ENCODE measurements around the gene RCHY1.
"Not testable (repeated sequence)": the region's sequence is repeated elsewhere in the genome, so short reads cannot be mapped to it uniquely, and the experiment has no call there.

RCHY1 gene

DNA sequence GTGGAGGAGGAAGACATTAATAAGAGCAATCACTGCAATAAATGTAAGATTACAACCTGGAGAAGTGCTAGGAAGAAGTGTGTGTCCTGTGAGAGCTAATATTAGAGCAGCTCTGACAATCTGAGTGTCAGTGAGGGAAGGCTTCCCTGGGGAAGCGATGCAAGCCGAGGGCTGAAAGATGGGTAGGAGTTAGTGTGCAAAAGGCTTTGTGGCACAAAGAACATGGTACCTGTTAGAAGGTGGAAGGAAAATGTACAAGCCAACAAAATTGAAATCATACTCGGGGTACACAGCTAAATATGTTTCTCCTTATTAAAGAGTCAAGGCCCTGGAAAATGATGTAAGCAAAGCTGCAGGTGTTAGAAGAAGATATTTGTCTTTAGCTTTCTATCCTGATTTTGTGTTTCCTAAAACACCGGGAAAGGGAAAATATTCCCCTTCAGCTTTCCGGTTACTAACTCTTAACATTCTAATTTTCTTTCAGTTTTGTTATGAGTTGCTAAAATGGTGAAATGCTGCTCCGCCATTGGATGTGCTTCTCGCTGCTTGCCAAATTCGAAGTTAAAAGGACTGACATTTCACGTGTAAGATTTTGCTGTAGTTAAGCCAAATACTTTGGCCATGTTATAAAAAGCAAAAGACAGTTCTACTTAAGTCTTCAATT is 878 bp upstream of the RCHY1 start:
- DNase-seq = peak; percentile 34

DNA sequence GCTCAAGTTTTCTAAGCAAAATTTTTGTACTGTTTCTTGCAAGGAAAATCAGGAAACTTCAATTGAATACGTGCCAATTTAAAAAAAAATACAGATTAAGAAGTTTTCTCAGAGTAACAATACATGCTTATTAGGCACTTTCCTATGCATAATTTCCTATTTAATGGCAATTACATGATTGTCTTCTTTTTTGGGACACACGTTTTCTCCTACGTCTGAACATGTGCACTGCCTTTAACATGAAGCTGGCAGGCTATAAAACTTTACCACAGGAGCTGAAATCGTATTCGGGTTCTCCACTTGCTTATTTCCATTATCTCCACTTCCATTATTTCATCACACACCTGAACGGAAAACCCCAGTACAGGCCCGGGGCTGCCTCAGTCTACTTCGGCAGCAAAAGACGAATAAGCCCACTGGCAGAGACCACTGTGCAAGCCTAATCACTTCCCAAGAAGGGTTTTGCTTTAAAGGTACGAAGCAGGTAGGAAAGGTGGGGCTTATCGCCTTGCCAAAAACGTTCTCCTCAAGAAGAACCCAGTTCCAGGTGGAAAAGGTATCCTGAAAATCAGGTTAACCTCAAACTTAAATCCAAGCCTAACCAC is 575 bp downstream of the RCHY1 start:
- DNase-seq = no peak

DNA sequence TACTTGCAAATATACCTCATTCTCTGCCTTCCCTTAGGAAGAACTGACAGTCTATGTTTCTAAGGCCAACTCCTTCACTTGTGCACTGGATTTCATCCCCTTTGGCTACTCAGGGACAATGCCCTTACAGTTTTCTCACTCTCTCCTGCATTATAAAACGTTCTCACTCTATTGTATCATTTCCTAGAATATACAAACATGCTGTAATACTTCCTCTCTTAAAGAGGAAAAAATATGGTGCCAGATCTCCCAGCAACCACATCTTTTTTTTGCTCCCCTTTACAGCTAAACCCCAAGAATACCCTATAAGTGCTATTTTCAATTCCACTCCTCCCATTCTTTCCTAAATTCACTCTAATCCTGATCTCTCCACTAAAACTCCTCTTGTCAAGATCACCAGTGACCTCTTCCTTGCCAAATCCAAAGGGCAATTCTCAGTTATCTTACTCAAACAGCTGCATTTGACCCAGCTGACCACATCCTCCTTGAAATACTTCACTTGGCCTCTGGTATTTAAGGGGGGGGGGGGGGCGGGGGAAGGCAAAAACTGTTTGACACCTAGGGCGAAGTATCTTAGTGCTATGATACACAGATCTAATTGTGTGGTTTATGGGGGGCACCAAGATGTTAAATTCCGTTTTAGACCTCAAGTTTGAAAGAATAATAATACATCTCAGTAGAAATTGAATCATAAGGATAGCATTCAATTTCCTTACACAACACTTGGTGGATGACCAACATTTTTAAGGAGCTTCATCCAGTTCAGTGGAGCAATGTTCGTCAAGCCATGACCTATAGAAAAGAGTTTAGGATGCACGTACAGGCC is 1.6 kb downstream of the RCHY1 start:
- no peak for DNase-seq

DNA sequence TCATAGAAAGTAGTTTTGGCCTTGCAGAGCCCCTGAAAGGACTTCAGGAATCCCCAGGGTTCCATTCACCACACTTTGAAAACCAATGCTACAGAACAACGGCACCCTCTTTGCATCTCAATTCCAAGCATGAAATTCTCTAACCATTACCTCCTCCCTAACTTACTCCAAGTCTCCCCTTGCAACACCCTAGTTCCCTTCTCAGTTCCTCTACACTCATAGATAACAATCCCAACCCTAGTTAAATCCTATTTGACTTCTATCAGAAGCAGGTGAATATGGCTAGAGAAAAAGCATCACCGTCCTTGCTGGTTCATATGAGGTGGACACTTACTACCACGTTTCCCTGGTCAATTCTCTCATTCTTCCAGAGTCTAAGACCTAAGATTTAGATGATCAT is 2.4 kb downstream of the RCHY1 start:
- no peak for DNase-seq

DNA sequence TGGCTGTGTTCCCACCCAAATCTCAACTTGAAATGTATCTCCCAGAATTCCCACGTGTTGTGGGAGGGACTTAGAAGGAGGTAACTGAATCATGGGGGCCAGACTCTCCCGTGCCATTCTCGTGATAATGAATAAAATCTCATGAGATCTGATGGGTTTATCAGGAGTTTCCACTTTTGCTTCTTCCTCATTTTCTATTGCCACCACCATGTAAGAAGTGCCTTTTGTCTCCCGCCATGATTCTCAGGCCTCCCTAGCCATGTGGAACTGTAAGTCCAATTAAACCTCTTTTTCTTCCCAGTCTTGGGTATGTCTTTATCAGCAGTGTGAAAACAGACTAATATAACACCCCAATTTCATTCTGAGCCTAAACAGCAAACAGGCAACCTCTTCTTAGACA is 4.6 kb downstream of the RCHY1 start:
- DNase-seq = not testable (repeated sequence)

DNA sequence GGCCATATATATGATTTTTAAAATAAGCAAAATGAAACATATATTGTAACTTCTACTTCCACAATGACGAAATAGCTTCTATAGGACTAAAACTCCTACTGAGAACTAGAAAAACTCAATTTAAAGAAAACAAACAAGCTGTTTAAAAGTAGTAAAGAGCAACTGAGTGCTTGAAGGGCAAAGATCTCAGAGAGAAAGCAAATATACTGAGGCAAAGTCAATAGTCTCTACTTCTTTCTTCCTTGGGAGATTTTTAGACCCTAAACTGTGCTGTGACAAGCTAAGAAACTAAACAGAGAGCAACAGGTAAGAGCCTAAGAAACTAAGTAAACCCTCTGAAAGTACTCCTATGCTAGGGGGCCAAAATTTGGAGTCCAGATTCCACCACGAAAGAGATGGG is 8.6 kb downstream of the RCHY1 start:
- DNase-seq = no peak

DNA sequence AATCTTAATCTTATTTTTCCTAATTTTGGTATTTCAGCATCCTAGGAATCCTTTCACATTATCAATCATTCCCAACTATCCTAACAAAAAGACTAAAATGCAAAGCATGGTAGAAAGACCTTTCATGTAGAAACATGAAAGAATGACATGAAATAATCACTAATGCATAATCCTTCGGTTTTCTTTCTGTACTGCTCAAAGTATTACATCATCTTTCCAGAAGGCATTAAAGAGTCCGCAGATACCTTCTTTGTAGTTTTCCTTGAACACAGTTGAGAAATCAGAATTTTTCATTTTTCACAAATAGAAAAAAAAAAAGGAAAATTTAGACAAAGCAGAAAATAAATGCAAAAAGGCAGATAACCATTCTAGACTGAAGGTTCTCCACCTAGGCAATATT is 11.5 kb downstream of the RCHY1 start:
- no peak for DNase-seq

DNA sequence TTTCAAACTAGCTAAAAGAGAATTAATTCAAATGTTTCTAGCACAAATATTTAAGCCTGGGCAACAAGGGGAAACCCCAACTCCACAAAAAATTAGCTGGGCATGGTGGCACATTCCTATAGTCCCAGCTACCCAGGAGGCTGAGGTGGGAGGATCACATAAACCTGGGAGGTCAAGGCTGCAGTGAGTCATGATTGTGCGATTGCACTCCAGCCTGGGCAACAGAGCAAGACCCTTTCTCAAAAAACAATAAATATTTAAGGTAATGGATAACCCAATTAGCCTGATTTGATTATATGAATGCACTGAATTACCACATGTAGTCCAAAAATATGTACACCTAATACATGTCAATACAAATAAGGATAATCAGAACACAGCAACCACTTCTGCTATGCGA is 14.3 kb downstream of the RCHY1 start:
- DNase-seq = no peak

DNA sequence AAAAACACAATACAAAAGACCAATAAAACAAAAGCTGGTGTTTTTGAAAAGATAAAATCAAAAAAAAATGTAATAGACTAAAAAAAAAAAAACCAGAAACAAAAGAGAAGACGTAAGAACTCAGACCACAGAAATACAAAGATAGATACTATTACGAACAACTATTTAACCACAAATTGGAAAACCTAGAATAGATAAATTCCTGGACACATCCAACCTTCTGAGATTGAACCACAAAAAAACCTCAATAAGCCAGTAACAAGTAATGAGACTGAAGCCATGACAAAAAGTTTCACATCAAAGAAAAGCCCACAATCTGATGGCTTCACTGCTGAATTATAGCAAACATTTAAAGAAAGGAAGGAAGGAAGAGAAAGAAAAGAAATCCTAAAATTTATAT is 16.2 kb downstream of the RCHY1 start:
- no peak for DNase-seq

DNA sequence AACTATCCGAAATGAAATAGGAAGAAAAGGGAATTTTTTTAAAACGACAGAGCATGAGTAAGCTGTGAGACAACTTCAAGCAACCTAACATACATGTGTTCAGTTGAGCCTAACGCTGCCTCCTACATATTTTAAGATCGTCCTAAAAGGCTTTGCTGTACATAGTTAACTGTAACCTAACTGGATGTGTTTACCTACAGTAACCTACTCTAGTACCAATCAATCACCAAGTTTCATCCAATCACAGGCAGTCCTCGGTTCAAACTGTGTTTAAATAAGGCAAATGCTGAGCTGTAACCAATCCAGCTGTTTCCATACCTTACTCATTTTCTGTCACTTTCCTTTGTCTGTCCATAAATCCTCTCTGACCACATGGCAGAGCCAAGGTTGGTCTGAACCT is 17.1 kb downstream of the RCHY1 start:
- no peak for DNase-seq

DNA sequence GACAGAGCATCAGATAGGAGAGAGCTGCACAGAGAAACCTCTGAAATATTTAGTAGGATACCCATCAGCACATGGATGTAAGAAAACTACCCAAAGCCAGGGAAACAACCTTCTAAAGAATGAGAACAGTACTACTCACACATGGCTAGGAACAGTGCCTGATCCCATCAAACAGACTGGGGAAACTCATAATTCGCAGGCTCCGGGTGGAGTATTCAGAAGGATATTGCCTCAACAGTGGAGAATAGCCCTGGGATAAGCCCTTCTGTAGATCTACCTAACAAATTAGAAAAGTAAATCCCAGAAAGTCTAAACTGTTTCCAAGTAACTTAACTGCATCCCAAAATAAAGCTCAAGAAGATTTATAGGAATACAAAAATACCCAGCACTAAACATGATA is 17.8 kb downstream of the RCHY1 start:
- DNase-seq = no peak

DNA sequence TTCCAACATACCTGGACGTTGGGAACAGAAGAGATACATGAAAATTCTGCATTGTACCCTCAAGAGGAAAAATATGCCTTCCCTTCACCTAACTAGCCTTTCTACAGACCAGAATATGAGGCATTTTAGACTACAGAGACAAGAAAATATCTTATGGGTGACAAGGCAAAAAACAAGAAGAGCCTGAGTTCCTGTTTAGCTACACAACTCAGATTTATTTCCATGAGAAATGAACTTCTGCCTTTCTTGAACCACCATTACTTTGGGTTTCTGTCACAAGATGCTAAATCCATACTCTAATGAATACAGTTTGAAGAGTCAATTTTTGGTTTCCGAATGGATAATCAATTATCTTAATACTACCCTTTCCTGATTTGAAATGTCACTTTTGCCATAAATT is 18.7 kb downstream of the RCHY1 start:
- no peak for DNase-seq

DNA sequence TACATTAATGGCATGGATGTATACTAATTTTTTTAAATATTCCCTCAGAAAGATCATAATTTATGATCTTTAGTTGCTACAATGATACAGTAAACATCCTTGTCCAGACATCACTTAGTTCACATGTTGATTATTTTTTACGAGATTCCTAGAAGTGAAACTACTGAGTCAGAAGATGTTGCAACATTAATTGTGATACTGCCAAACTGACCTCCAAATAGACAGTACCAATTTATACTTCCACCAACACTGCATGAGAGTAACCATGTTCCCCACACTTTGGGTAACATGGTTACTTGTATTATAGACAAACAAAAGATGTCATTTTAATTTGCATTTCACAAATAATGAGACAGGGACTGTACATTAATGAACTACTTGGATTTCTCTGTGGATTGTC is 19.6 kb downstream of the RCHY1 start:
- DNase-seq = no peak

DNA sequence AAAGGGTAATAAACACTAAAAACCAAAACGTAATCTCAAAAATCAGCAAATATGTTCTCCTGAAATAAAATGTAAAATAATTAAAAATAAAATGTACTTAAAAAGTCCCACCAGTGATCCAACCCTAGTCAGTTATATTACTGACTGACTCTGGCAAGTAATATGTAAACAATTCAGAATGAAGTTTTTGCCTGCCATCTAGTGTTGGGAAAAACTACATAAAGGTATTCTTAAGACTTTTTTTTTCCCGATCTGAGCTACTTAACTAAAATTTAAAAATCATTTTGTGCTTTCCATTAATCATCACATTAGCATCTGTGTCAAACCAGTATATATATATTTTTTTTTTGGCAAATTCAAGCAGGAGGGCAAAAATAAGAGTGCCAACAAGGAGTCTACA is 24.0 kb downstream of the RCHY1 start:
- no peak for DNase-seq

DNA sequence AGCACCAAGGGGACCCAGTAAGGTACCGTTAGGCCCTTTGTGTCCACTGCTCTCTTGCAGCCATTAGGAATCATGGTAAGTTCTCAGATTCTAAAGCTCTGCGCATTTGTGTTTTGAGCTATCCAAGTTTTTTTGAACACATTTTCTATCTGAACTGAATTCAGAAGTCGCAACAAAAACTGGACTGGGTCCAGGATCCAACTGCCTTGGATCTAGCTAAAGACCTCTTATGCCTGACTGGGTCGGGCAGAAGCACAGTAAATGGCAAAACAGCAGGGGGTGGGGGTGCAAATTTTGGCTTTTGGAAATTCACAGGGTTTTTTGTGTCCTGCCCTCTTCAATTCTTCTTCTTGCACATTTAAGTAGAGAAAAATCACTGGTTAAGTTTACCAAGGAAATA is 30.0 kb downstream of the RCHY1 start:
- DNase-seq = no peak

DNA sequence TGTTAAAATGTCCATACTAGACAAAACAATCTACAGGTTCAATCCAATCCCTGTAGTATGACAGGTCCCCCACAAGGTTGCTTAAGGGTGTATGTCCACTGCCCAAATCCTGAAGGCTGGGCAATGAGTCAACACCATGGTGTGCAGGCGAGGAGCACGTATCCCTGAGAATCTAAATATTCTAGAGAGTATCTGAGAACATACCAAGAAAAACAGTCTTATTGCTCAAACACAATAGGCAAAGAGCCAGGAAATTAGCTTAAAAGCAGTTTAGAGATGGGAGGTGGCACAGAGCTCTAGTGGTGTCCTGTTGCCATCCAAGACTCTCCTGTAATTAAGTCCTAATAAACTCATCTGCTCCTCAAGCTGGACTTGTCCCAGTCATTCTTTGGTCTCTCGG is 37.0 kb downstream of the RCHY1 start:
- DNase-seq = no peak

DNA sequence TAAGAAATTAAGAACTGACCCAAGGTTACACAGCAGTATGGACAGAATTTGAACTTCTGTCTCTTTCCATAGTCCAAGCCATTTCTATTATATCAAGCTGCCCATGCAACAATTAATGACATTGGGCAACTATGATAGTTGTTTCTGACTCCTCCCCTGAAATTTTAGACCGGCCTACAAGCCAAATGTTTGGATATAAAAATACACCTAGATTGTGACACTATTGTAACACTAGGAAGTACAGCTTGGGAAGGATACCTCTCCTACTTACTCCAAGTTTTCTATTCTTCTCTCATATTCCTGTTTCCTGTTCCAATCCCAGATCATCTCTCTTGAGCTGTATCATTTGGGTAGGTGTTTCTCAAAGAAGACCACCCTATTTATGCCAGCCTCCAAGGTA is 43.5 kb downstream of the RCHY1 start:
- no peak for DNase-seq

DNA sequence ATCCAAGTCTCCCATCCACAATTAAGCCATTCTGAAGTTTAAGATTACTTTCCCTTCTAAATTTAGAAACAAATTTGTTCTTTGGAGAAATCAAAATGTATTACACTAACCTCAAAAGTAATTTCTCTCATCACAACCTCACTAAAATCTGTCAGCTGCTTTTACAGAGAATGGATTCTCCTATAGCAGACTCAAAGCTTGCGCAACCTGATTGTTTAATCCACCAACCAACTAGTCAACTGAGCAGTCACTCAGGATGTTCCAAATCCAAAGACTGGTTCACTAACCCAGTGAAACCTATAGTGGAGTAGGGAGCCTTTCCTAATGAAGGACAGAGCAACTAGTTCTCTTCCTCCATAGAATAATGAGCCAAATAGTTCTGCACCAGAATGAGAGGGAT is 44.3 kb downstream of the RCHY1 start:
- no peak for DNase-seq

DNA sequence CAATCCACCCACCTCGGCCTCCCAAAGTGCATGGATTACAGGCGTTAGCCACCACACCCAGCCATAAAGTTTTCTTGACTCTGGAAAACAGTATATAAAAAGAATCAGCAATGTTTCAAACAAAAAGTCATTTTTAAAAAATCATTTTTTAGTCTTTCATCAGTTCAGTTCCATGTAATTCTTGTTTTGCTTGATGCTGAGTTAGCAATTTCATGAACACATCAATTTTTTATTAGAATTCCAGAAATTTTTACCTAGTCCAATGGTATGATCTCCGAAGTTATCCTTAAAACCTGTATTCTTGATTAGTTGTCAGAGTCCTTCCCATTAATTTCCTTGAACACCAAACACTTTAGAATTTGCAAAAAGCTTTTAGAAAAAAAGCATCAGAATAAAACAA is 56.8 kb downstream of the RCHY1 start:
- DNase-seq = no peak

DNA sequence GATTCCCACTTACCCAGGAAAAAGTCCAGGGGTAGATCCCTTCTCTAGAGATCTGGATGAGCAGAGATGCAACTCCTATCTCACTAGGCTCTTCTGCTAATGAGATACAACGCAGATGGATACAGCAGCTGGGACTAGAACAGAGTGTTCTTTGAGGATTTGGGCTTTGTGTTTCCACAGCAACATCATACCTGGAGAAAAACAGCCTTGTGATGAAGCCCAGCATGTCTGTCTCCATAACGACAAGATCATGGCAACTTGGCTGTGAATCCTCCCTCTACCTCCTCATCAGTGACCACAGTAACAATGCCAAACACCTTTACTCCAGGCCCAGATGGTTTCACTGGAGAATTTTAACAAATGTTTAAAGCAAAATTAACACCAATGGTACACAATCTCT is 80.1 kb downstream of the RCHY1 start:
- peak; percentile 26 for DNase-seq

DNA sequence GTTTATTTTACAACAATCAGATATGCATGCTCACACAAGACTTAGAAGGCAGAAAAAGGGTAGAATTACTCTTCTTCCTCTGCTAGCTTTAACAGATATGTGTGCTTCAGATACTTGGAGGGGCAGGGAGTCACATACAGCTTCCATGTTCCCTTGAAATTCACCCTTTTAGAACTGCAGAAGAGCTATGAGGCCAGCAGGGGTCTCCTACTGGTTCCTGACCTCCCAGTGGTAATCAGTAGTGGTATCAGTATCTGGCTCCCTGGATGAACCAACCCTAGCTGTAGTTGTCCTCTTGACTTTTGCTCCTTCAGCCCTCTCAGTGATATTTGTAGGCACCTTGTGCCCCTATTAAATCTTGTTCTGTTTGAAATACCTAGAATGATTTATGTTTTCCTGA is 81.5 kb downstream of the RCHY1 start:
- peak; percentile 53 for DNase-seq

DNA sequence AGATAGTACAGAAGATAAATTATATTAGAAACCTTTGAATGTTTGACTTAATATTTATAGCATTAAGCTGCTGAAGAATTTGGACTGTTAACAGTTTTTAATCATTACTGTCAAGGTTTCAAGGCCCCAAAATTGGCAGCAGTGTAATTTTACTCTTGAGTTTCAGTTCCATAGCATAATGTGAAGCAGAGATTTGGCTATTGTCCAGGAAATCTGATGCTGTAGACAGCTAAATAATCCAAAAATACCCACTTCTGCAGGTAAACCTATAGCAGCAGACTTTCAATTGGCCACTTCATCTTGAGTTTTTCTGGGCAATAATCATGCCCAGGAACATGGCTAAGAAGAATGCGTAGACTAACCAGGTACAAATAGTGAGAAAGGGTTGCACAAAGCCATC is 85.0 kb downstream of the RCHY1 start:
- DNase-seq = no peak
